Esophagus squamous epithelium (tissue), 5 donors: ENCODE data around the gene TSGA10. TPM values are rescaled to one million over a fixed set of nuclear protein-coding genes. Genes with fewer than 3 reads are reported as not detected.

Source experiments
- DNase-seq: peaks from one replicate; lab custom pipeline; 2025; lab: John Stamatoyannopoulos, UW
- H3K27ac ChIP-seq, 4 donors: fragments of 200-600 bp; sonication (generic); one replicate each; pipeline ENCODE4 v1.5.1; 2016 to 2019; ENCODE audit warnings: mild to moderate bottlenecking in 1 of 4
- H3K27me3 ChIP-seq, 4 donors: fragments of 200-600 bp; sonication (generic); 1 replicate in 3 of 4; 2 replicates in 1 of 4; pipeline versions ENCODE4 v1.5.1 to v1.6.0; 2017 to 2021; ENCODE audit warnings: antibody characterized with exemption in 1 of 4
- H3K36me3 ChIP-seq, 3 donors: fragments of 200-600 bp; sonication (generic); one replicate each; pipeline ENCODE4 v1.5.1; 2016 to 2019
- H3K4me1 ChIP-seq, 3 donors: fragments of 200-600 bp; sonication (generic); one replicate each; pipeline ENCODE4 v1.5.1; 2017 to 2019
- H3K4me3 ChIP-seq, 4 donors: fragments of 200-600 bp; sonication (generic); 1 replicate in 3 of 4; 2 replicates in 1 of 4; pipeline ENCODE4 v1.5.1; 2016 to 2019; ENCODE audit warnings: mild to moderate bottlenecking in 2 of 4, moderate library complexity in 1 of 4
- H3K9me3 ChIP-seq, 3 donors: fragments of 200-600 bp; sonication (generic); one replicate each; pipeline ENCODE4 v1.5.1; 2016 to 2019
- POLR2A ChIP-seq, 4 donors: fragments of 450-650 bp; IDR thresholded peaks; one replicate each; pipeline ENCODE4 v1.6.1; 2017; ENCODE audit warnings: antibody characterized with exemption in 4 of 4, mild to moderate bottlenecking in 4 of 4, moderate library complexity in 3 of 4
- WGBS, 2 donors: methylation state at CpG; one replicate each; pipeline ENCODE4 v1.1.5; 2018; 5-methylcytosine and 5-hydroxymethylcytosine counted together
- intact Hi-C: fragments of 100-400 bp; cut with DNase I; formaldehyde crosslinking; loops from one replicate; pipeline ENCODE4 v1.15.0; 2022
- total RNA-seq, 4 donors: library from RNA; depleted of rRNA; stranded (reverse); fragments of >200 nt; gene quantifications; one replicate each; pipeline ENCODE4 v1.1.0, GENCODE V29; 2016
- TF ChIP-seq, protein P1 (sequence below), 6 experiments: fragments of 450-650 bp in 4 of 6; fragments of 200-600 bp in 2 of 6; sonication (generic) in 2 of 6; IDR thresholded peaks; one replicate each; pipeline ENCODE4 v1.5.1; 2016 to 2019; ENCODE audit warnings: antibody characterized with exemption in 6 of 6, mild to moderate bottlenecking in 4 of 6, moderate library complexity in 4 of 6
- donor health status: DM: yes; HTN: yes; CAD: no.

Gene TSGA10
- total RNA-seq, 4 donors from 2014 or later: 2.3 to 12.1 (median 4.8) TPM

DNA sequence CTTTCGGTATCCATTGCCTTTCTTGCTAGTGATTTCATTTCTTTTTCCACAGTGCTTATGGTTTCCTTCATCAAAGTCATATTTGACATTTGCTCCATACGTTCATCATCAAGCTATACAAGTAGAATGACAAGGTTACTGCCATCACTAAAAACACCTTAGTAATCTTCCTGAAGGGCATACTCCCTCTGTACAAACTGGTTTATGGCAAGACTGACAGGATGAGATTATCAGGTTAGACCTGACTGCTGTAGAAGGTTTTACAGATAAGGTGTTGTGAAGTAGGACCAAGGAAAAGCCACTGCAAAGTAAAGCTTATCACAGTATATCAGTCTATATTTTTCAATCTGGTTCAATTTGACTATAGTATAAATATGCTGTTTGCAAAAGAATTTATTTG is 50.7 kb downstream of the TSGA10 start:
- no peak for DNase-seq
- intact Hi-C loops: no loop called here
- TF ChIP-seq, protein P1, sequence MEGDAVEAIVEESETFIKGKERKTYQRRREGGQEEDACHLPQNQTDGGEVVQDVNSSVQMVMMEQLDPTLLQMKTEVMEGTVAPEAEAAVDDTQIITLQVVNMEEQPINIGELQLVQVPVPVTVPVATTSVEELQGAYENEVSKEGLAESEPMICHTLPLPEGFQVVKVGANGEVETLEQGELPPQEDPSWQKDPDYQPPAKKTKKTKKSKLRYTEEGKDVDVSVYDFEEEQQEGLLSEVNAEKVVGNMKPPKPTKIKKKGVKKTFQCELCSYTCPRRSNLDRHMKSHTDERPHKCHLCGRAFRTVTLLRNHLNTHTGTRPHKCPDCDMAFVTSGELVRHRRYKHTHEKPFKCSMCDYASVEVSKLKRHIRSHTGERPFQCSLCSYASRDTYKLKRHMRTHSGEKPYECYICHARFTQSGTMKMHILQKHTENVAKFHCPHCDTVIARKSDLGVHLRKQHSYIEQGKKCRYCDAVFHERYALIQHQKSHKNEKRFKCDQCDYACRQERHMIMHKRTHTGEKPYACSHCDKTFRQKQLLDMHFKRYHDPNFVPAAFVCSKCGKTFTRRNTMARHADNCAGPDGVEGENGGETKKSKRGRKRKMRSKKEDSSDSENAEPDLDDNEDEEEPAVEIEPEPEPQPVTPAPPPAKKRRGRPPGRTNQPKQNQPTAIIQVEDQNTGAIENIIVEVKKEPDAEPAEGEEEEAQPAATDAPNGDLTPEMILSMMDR (IDR thresholded peaks at IDR 0.05): no peak
- no peak for TF ChIP-seq POLR2A (IDR thresholded peaks at IDR 0.05)
- H3K36me3 ChIP-seq: no peaks in the 10 kb centered on the region
- no peak overlapping the region for H3K27ac ChIP-seq
- 75 to 94% methylated on average over 2 of the region's 2 CpGs for WGBS, 2 donors
- H3K4me1 ChIP-seq: no peaks in the 10 kb centered on the region
- no peaks in the 10 kb centered on the region for H3K27me3 ChIP-seq
- H3K4me3 ChIP-seq: no peak overlapping the region
- no peaks in the 10 kb centered on the region for H3K9me3 ChIP-seq

DNA sequence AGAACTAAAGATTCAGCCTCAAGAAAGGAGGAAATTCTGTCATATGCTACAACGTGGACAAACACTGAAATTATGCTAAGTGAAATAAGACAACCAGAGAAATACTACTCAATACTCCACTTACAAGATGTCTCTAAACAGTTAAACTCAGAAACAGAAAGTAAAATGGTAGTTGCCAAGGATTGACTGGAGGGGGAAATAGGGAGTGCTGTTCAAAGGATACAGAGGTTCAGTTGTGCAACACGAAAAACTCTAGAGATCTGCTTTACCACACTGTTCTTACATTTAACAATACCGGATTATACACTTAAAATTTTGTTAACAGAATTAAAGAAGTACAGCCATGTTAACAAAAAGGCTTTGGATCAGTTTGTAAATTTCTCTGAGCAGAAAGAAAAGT is 53.0 kb downstream of the TSGA10 start:
- no peaks in the 10 kb centered on the region for H3K27me3 ChIP-seq
- 16 to 37% methylated on average over 3 of the region's 3 CpGs for WGBS, 2 donors
- intact Hi-C loops: no loop called here
- H3K9me3 ChIP-seq: no peaks in the 10 kb centered on the region
- DNase-seq: no peak
- no peak overlapping the region for H3K4me3 ChIP-seq
- no peaks in the 10 kb centered on the region for H3K4me1 ChIP-seq
- no peak for TF ChIP-seq POLR2A (IDR thresholded peaks at IDR 0.05)
- TF ChIP-seq, protein P1 (IDR thresholded peaks at IDR 0.05): no peak
- no peaks in the 10 kb centered on the region for H3K36me3 ChIP-seq
- H3K27ac ChIP-seq: no peak overlapping the region

GRCh38 chr2:99096728-99097127 is 58.0 kb downstream of the TSGA10 start:
- no peaks in the 10 kb centered on the region for H3K4me1 ChIP-seq
- H3K4me3 ChIP-seq: no peak overlapping the region
- no peak overlapping the region for H3K27ac ChIP-seq
- intact Hi-C loops: no loop called here
- TF ChIP-seq, protein P1 (IDR thresholded peaks at IDR 0.05): no peak
- no peak for TF ChIP-seq POLR2A (IDR thresholded peaks at IDR 0.05)
- no peaks in the 10 kb centered on the region for H3K36me3 ChIP-seq
- 64 to 75% methylated on average over 1 of the region's 1 CpG for WGBS, 2 donors
- DNase-seq: no peak
- no peaks in the 10 kb centered on the region for H3K27me3 ChIP-seq
- H3K9me3 ChIP-seq: peaks cover 0 to 5% (median 4%) of the 10 kb centered on the region in 3 donors

DNA sequence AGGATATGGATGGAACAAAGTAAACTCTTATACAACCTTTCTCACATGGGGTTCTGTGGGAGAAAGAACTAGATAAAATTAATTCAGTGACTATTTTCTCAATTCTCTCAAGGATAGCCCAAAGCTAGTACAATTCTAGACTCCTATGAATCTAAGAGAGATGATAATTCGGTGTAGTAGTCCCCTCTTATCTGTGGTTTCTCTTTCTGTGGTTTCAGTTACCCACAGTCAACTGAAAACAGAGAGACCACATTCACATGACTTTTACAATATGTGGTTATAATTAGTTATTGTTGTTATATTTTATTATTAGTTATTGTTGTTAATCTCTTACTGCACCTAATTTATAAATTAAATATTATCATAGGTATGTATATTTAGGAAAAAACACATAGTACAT is 66.7 kb downstream of the TSGA10 start:
- Histone ChIP-seq H3K27me3 (no peaks in the 10 kb centered on the region), H3K36me3 (no peaks in the 10 kb centered on the region), H3K27ac (no peak overlapping the region), H3K4me1 (no peaks in the 10 kb centered on the region), H3K9me3 (no peaks in the 10 kb centered on the region), H3K4me3 (no peak overlapping the region)
- DNase-seq: no peak
- intact Hi-C loops: no loop called here
- 65 to 88% methylated on average over 1 of the region's 1 CpG for whole genome bisulfite sequencing, 2 donors
- TF ChIP-seq, protein P1 (IDR thresholded peaks at IDR 0.05): no peak
- no peak for TF ChIP-seq POLR2A (IDR thresholded peaks at IDR 0.05)

DNA sequence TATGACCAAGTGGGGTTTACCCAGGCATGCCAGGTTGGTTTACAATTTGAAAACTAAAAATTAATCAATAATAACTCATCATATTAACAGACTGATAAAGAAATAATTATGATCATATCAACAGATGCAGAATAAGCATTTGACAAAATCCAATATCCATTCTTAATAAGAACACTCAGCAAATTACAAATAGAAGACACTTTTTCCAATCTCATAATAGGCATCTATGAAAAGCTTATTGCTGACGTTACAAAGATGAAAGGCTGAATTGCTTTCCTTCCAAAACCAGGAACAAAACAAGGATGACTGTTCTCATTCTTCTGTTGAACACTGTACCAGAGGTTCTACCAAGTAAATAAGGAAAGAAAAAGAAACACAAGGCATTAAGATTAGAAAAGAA is 68.4 kb downstream of the TSGA10 start:
- intact Hi-C loops: no loop called here
- TF ChIP-seq POLR2A (IDR thresholded peaks at IDR 0.05): no peak
- TF ChIP-seq, protein P1 (IDR thresholded peaks at IDR 0.05): no peak
- no peaks in the 10 kb centered on the region for H3K36me3 ChIP-seq
- no peak overlapping the region for H3K27ac ChIP-seq
- H3K4me1 ChIP-seq: no peaks in the 10 kb centered on the region
- H3K27me3 ChIP-seq: no peaks in the 10 kb centered on the region
- 60 to 75% methylated on average over 1 of the region's 1 CpG for WGBS, 2 donors
- H3K9me3 ChIP-seq: no peaks in the 10 kb centered on the region
- no peak for DNase-seq
- H3K4me3 ChIP-seq: no peak overlapping the region
